Activated CD4-positive, alpha-beta T cell treated with anti-CD3 and anti-CD28 coated beads, Interleukin-2, amount 50 U/mL, for 1 hour (primary cell): ENCODE data around the gene RNGTT.
"Not testable (repeated sequence)": the region's sequence is repeated elsewhere in the genome, so short reads cannot be mapped to it uniquely, and the experiment has no call there.

Source experiments
- DNase-seq: peaks from one replicate; pipeline ENCODE4 v3.0.0-alpha.2; 2020

RNGTT gene

GRCh38 chr6:88969255-88969654 lies 5.8 kb upstream of the RNGTT start:
- not testable (repeated sequence) for DNase-seq

- DNase-seq = no peak
Observed at GRCh38 chr6:88967891-88968290, 4.5 kb upstream of the RNGTT start.

GRCh38 chr6:88965691-88966090 lies 2.3 kb upstream of the RNGTT start:
- no peak for DNase-seq

DNA sequence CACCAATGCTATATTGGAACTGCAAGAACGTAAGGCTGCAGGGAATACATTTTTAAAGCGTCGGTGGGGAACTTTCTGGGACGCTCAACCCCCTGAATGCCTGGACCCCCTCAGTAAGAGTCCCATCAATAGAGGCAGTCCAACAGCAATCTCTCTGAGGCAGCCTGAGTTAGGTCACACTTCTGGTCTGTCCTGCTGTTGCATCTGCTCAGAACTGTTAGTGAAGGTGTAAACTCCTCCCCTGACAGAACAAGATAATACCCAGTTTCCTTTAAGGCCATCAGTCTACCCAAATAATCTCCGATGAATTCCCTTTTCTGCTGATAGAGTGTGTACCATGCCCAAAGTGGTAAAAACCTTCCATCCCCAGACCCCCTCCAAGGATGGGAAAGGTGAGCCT lies 1.1 kb upstream of the RNGTT start:
- no peak for DNase-seq

DNA sequence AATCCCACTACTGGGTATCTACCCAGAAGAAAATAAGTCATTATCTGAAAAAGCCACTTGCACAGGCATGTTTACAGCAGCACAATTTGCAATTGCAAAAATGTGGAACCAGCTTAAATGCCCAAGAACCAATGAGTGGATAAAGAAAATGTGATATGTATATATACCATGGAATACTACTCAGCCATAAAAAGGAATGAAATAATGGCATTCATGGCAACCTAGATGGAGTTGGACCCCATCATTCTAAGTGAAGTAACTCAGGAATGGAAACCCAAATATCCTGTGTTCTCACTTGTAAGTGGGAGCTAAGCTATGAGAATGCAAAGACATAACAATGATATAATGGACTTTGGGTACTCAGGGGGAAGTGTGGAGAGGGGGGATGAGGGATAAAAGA lies 4.6 kb downstream of the RNGTT start:
- DNase-seq = no peak

- DNase-seq = no peak
Observed at GRCh38 chr6:88953550-88954386, 9.7 kb downstream of the RNGTT start.

DNA sequence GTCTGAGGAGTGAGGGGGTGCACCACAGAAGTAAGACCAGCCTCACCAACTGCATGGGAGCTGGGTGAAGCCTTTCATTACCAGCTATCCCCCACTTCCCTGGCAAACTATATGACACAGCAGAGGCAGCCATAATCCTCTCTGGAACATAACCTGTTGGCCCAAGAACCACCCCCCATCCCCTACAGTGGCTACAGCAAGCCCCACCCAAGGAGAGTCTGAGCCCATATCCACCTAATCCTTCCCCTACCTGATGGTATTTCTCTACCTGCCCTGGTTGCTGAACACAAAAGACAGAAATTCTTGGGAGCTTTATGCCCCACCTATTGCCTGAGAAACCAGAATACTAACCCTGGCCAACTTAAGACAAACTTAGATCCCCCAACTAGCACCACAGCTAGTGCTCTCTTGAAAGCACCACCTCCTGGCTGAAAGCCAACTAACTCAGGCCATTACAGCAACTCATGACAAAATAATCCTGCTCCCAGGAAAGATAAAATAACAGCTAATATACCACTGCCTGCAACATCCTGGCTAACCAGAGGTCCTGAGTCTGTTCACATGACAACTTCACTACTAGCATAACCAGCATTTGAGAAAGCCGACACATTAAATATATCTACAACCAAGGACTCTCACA lies 11.2 kb downstream of the RNGTT start:
- no peak for DNase-seq

GRCh38 chr6:88945415-88946008 lies 17.9 kb downstream of the RNGTT start:
- no peak for DNase-seq

DNA sequence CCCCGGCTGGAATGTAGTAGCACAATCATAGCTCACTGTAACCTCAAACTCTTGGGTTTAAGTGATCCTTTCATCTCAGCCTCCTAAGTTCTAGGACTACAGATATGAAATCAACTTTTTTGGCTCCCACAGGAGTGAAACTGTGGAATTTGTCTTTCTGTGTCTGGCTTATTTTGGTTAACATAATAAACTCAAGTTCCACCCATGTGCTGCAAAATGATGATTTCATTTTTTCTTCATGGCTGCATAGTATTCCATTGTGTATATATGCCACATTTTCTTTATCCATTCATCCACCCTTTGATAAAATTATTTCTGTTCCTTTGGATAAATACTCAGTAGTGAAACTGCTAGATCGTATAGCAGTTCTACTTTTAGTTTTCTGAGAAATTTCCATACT lies 29.9 kb downstream of the RNGTT start:
- DNase-seq = no peak

DNA sequence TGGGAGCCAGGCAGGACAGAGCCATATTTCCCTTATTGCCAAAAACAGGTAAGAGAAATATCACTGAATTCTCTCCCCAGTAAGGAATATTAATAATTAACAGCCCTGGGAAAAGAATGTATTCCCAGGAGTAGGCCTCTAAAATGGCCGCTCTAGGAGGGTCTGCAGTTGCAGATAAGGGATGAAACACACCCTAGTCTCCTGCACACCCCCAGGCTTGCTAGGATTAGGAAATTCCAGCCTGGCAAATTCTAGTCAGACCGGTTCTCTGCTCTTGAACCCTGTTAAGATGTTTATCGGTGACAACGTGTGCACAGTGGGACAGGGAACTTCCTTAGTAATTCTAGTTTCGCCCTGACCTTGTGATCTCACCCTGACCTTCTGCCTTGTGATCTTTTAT lies 31.4 kb downstream of the RNGTT start:
- not testable (repeated sequence) for DNase-seq

DNA sequence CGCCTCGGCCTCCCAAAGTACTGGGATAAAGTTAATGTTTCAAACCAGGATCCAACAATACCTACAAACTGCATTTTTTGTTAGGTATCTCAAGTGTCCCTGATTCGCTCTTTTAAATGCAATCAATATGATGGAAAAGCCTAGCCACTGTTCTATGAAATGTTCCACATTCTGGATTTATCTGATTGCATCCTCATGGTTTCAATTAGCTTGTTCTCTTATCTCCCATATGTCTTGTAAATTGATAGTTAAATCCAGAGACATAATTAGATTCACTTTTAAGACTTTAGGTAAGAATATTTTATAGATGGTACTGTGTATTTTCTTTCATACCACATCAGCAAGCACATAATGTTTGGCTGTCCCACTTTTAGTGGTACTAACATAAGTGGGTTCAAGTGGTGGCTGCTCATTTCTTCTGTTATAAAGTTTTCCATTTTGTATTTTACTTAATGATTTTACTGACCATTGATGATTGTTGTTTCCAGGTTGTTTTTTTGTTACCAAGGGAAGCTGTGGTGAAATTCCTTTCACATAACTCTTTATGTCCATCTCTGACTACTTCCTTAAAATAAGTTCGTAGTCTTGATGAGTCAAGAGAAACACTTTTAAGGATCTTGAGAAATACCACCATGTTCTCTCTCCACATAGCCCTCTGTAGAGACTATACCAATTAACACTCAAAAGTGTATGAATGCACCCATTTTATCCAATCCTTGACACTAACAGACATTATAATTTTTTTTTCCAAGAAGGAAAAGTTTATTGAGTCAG lies 40.5 kb downstream of the RNGTT start:
- DNase-seq = no peak

GRCh38 chr6:88921734-88922133 lies 41.7 kb downstream of the RNGTT start:
- DNase-seq = no peak

GRCh38 chr6:88920774-88921733 lies 42.4 kb downstream of the RNGTT start:
- no peak for DNase-seq

DNA sequence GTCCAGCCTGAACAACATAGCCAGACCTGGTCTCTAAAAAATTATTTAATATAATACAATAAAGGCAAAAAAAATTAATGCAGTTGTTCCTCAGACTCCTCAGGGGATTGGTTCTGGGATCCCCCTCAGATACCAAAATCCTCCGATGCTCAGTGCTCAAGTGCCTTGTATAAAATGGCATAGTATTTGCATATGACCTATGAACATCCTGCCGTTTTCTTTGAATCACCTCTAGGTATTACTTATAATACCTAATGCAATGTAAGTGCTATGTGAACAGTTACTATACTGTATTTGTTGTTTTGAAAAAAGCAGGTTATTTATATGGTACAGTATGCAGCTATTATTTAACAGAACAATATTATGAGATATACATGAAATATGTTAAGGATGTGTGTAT lies 43.3 kb downstream of the RNGTT start:
- DNase-seq = no peak

DNA sequence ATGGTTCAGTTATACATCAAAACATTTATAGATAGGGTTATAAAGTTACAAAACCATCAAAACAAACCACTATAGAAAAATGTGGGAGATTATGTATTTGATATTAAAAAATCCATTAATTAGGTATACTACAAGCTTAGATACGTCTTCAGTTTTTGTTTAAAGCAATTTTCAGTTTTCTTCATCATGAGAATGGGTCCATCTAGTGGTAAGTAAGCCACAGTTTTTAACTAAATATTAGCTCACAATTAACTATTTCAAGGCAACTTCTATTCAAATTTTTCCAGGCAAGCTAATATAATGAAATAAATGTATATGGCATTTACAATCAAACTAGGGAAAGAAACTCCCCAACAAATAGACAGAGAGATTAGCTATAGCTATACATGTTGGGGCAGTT lies 44.4 kb downstream of the RNGTT start:
- DNase-seq = no peak

- DNase-seq = no peak
Observed at GRCh38 chr6:88916615-88917208, 46.7 kb downstream of the RNGTT start.

GRCh38 chr6:88914895-88915598 lies 48.4 kb downstream of the RNGTT start:
- no peak for DNase-seq

- DNase-seq = no peak
Observed at GRCh38 chr6:88914180-88914579, 49.2 kb downstream of the RNGTT start.

DNA sequence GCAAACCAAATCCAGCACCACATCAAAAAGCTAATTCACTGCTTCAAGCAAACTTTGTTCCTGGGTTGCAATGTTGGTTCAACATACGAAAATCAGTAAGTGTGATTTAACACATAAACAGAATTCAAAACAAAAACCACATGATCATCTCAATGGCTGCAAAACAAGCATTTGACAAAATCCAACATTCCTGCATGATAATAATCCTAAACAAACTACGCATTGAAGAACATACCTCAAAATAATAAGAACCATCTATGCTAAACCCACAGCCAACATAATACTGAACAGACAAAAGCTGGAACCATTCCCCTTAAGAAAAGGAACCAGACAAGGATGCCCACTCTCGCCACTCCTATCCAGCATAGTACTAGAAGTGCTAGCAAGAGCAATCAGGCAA lies 49.9 kb downstream of the RNGTT start:
- no peak for DNase-seq

- no peak for DNase-seq
Observed at GRCh38 chr6:88910922-88911778, 52.3 kb downstream of the RNGTT start.
